Body of pancreas (tissue), 4 donors: ENCODE results near the gene DPYSL4. TPM values are rescaled to one million over a fixed set of nuclear protein-coding genes. Genes with fewer than 3 reads are reported as not detected.

Source experiments
- ATAC-seq: fragments of 150-250 bp; one replicate; pipeline ENCODE4 v1.9.1; 2016
- DNase-seq, 4 donors: peaks; one replicate each; pipeline ENCODE4 v3.0.0-alpha.2; 2019
- H3K27ac ChIP-seq, 4 donors: fragments of 200-600 bp; sonication (generic); 1 replicate in 3 of 4; 2 replicates in 1 of 4; pipeline versions ENCODE4 v1.5.1 to v1.6.1; 2016 to 2019; ENCODE audit warnings: mild to moderate bottlenecking in 1 of 4, mixed read lengths in 1 of 4, moderate library complexity in 1 of 4
- H3K27me3 ChIP-seq, 2 donors: fragments of 200-600 bp; sonication (generic); one replicate each; pipeline ENCODE4 v1.6.0; 2016; ENCODE audit warnings: mild to moderate bottlenecking in 1 of 2
- H3K36me3 ChIP-seq, 2 donors: fragments of 200-600 bp; sonication (generic); replicated peaks in 1 of 2; 2 replicates each; pipeline ENCODE4 v1.5.1; 2016; ENCODE audit warnings: low read depth in 2 of 2; ENCODE audit not compliant: insufficient read depth in 1 of 2
- H3K4me1 ChIP-seq: fragments of 200-600 bp; sonication (generic); one replicate; pipeline ENCODE4 v1.6.0; 2016
- H3K4me3 ChIP-seq, 2 donors: fragments of 200-600 bp; sonication (generic); 1 replicate in 1 of 2; 2 replicates in 1 of 2; pipeline ENCODE4 v1.5.1; 2016 to 2019
- H3K9me3 ChIP-seq, 3 donors: fragments of 200-600 bp; sonication (generic); 1 replicate in 2 of 3; 2 replicates in 1 of 3; pipeline ENCODE4 v1.5.1; 2016
- CTCF ChIP-seq, 7 experiments: fragments of 450-650 bp in 4 of 7; fragments of 200-600 bp in 3 of 7; sonication (generic) in 3 of 7; IDR thresholded peaks; one replicate each; pipeline ENCODE4 v1.5.1; 2016 to 2019; ENCODE audit warnings: antibody characterized with exemption in 7 of 7
- POLR2A ChIP-seq, 3 donors: fragments of 450-650 bp; IDR thresholded peaks; one replicate each; pipeline ENCODE4 v1.6.1; 2016; ENCODE audit warnings: antibody characterized with exemption in 3 of 3, mild to moderate bottlenecking in 2 of 3
- WGBS, 2 donors: methylation state at CpG; one replicate each; pipeline ENCODE4 v1.1.5; 2017; 5-methylcytosine and 5-hydroxymethylcytosine counted together
- intact Hi-C: fragments of 100-400 bp; cut with DNase I; formaldehyde crosslinking; loops from one replicate; pipeline ENCODE4 v1.15.1; 2023
- total RNA-seq, 2 donors: library from RNA; depleted of rRNA; stranded (reverse); fragments of >200 nt; gene quantifications; one replicate each; pipeline ENCODE4 v1.1.0, GENCODE V29; 2016

The DPYSL4 gene
- total RNA-seq, 2 donors from 2014 or later, result 0.52 TPM; not detected in 1

- Histone ChIP-seq H3K36me3 (no peaks in the 10 kb centered on the region), H3K27ac (no peak overlapping the region), H3K27me3 (no peaks in the 10 kb centered on the region), H3K4me1 (no peaks in the 10 kb centered on the region), H3K9me3 (no peaks in the 10 kb centered on the region), H3K4me3 (no peak overlapping the region)
- DNase-seq (no peak), ATAC-seq (no peak)
- intact Hi-C loops, result no loop called here
- TF ChIP-seq CTCF (IDR thresholded peaks at IDR 0.05) (no peak), POLR2A (IDR thresholded peaks at IDR 0.05) (no peak)
- WGBS, 2 donors, result 94 to 98% methylated on average over 6 of the region's 6 CpGs
Observed at GRCh38 chr10:132234860-132235259, 48.1 kb downstream of the DPYSL4 start.

GRCh38 chr10:132236161-132236560, 49.4 kb downstream of the DPYSL4 start:
- Histone ChIP-seq H3K4me1 (no peaks in the 10 kb centered on the region), H3K4me3 (no peak overlapping the region), H3K27ac (no peak overlapping the region), H3K9me3 (no peaks in the 10 kb centered on the region), H3K36me3 (no peaks in the 10 kb centered on the region), H3K27me3 (no peaks in the 10 kb centered on the region)
- no peak for DNase-seq
- ATAC-seq, result no peak
- no peak for TF ChIP-seq CTCF (IDR thresholded peaks at IDR 0.05)
- no peak for TF ChIP-seq POLR2A (IDR thresholded peaks at IDR 0.05)
- intact Hi-C loops, result no loop called here
- 89 to 97% methylated on average over 7 to 20 of the region's 21 CpGs for WGBS, 2 donors

GRCh38 chr10:132236881-132237280, 50.1 kb downstream of the DPYSL4 start:
- DNase-seq (no peak), ATAC-seq (no peak)
- WGBS, 2 donors, result 85 to 95% methylated on average over 11 to 13 of the region's 13 CpGs
- no peaks in the 10 kb centered on the region for H3K9me3 ChIP-seq
- H3K4me3 ChIP-seq, result no peak overlapping the region
- H3K4me1 ChIP-seq, result no peaks in the 10 kb centered on the region
- no peaks in the 10 kb centered on the region for H3K27me3 ChIP-seq
- H3K36me3 ChIP-seq, result no peaks in the 10 kb centered on the region
- intact Hi-C loops, result no loop called here
- H3K27ac ChIP-seq, result no peak overlapping the region
- TF ChIP-seq POLR2A (IDR thresholded peaks at IDR 0.05) (no peak), CTCF (IDR thresholded peaks at IDR 0.05) (no peak)

- TF ChIP-seq POLR2A (IDR thresholded peaks at IDR 0.05), result no peak
- no peak for TF ChIP-seq CTCF (IDR thresholded peaks at IDR 0.05)
- intact Hi-C loops, result no loop called here
- no peak for DNase-seq
- no peak for ATAC-seq
- Histone ChIP-seq H3K27ac (no peak overlapping the region), H3K9me3 (no peaks in the 10 kb centered on the region), H3K4me1 (no peaks in the 10 kb centered on the region), H3K36me3 (no peaks in the 10 kb centered on the region), H3K4me3 (no peak overlapping the region), H3K27me3 (no peaks in the 10 kb centered on the region)
- 79 to 84% methylated on average over 14 of the region's 15 CpGs for WGBS, 2 donors
Observed at GRCh38 chr10:132237396-132237795, 50.6 kb downstream of the DPYSL4 start.

- no peak for TF ChIP-seq CTCF (IDR thresholded peaks at IDR 0.05)
- TF ChIP-seq POLR2A (IDR thresholded peaks at IDR 0.05), result no peak
- no peaks in the 10 kb centered on the region for H3K27me3 ChIP-seq
- no peaks in the 10 kb centered on the region for H3K36me3 ChIP-seq
- no peak overlapping the region for H3K27ac ChIP-seq
- WGBS, 2 donors, result 44 to 51% methylated on average over 4 to 9 of the region's 9 CpGs
- H3K9me3 ChIP-seq, result no peaks in the 10 kb centered on the region
- ATAC-seq (no peak), DNase-seq (no peak)
- no peaks in the 10 kb centered on the region for H3K4me1 ChIP-seq
- no peak overlapping the region for H3K4me3 ChIP-seq
- intact Hi-C loops, result no loop called here
Observed at GRCh38 chr10:132237871-132238270, 51.1 kb downstream of the DPYSL4 start.
